HUES48 (cell line): ENCODE data around the gene SLAMF9.

Source experiments
- H3K27ac ChIP-seq: one replicate; pipeline ENCODE4 v1.7.0; 2013; ENCODE audit warnings: low read depth, low read length, inconsistent platforms
- H3K27me3 ChIP-seq: 2 replicates; pipeline ENCODE4 v1.6.1; 2013; ENCODE audit warnings: mild to moderate bottlenecking, low read length; ENCODE audit not compliant: control insufficient read depth, insufficient read depth
- H3K36me3 ChIP-seq: 2 replicates; pipeline ENCODE4 v1.6.1; 2013; ENCODE audit warnings: low read length; ENCODE audit not compliant: control insufficient read depth, insufficient read depth
- H3K4me1 ChIP-seq: 2 replicates; pipeline ENCODE4 v1.6.1; 2013; ENCODE audit warnings: mild to moderate bottlenecking, low read length; ENCODE audit not compliant: control insufficient read depth, insufficient read depth
- H3K4me3 ChIP-seq: 2 replicates; pipeline ENCODE4 v1.5.1; 2013; ENCODE audit warnings: mild to moderate bottlenecking, low read depth, low read length
- H3K9ac ChIP-seq: 2 replicates; pipeline ENCODE4 v1.6.1; 2013; ENCODE audit warnings: mild to moderate bottlenecking, low read depth, low read length, moderate library complexity
- H3K9me3 ChIP-seq: 2 replicates; pipeline ENCODE4 v1.6.1; 2013; ENCODE audit warnings: low read length; ENCODE audit not compliant: control insufficient read depth, insufficient read depth

Gene SLAMF9

GRCh38 chr1:159953536-159954515, at the start of gene SLAMF9:
Gene SLAMF9, minus strand, starts transcription at chr1:159954237. Its CDS starts 100 bp downstream, at chr1:159954137.
- no peak within 1 kb of the TSS for H3K4me3 ChIP-seq
- no peaks in the 10 kb centered on the region for H3K9me3 ChIP-seq
- no peaks in the 10 kb centered on the region for H3K27me3 ChIP-seq
- no peaks in the 10 kb centered on the region for H3K36me3 ChIP-seq
- no peak within 1 kb of the TSS for H3K9ac ChIP-seq
- H3K27ac ChIP-seq, result no peak within 1 kb of the TSS
- H3K4me1 ChIP-seq, result no peaks in the 10 kb centered on the region

GRCh38 chr1:160001440-160001839, 47.4 kb upstream of the SLAMF9 start:
- H3K9ac ChIP-seq, result no peak overlapping the region

DNA sequence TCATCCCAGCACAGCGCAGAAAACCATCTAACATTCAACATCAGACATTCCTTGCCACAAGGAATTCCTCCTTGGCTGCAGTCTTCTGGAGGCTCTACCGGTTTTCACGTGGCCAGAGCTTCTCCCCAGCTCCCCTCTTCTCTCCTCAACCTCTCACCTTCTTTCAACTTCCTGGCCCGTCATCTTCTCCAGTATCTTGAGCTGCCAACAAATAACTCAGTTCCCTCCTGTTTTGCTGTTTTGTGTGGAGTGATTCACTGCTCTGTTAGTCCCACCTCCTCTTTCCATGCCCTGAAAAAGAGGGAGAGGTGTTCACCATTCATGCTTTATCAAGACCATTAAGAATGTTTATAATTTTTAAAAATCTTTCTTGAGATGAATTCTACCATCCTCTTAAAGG, 45.2 kb upstream of the SLAMF9 start:
- Histone ChIP-seq H3K27me3 (no peaks in the 10 kb centered on the region), H3K9me3 (no peaks in the 10 kb centered on the region), H3K4me3 (no peak overlapping the region), H3K4me1 (no peaks in the 10 kb centered on the region), H3K36me3 (no peaks in the 10 kb centered on the region), H3K27ac (no peak overlapping the region), H3K9ac (no peak overlapping the region)

More at GRCh38 chr1:160001440-160001839, 47.4 kb upstream of the SLAMF9 start:
- Histone ChIP-seq H3K4me3 (no peak overlapping the region), H3K27ac (no peak overlapping the region), H3K4me1 (no peaks in the 10 kb centered on the region), H3K27me3 (no peaks in the 10 kb centered on the region), H3K9me3 (no peaks in the 10 kb centered on the region), H3K36me3 (no peaks in the 10 kb centered on the region)

DNA sequence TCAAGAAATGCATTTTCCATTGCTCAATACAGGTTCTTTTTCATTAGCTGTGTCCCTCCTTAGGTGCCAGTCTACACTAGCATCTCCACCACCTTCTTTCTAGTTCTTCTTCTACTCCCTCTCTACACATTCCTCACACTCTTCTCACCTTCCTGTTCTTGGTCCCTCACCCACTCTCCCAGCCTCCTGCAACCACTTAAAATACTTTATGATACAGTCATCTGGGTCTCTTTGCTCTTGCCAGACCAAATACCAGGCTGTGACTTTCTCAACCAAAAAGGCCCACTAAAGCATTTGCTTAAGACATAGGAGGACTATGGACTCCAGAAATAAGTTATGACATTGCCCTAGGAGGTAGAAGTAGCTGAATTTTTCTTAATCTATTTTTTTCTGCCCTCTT, 42.6 kb upstream of the SLAMF9 start:
- no peaks in the 10 kb centered on the region for H3K27me3 ChIP-seq
- H3K9ac ChIP-seq, result no peak overlapping the region
- H3K9me3 ChIP-seq, result no peaks in the 10 kb centered on the region
- no peak overlapping the region for H3K27ac ChIP-seq
- no peak overlapping the region for H3K4me3 ChIP-seq
- no peaks in the 10 kb centered on the region for H3K4me1 ChIP-seq
- H3K36me3 ChIP-seq, result no peaks in the 10 kb centered on the region

DNA sequence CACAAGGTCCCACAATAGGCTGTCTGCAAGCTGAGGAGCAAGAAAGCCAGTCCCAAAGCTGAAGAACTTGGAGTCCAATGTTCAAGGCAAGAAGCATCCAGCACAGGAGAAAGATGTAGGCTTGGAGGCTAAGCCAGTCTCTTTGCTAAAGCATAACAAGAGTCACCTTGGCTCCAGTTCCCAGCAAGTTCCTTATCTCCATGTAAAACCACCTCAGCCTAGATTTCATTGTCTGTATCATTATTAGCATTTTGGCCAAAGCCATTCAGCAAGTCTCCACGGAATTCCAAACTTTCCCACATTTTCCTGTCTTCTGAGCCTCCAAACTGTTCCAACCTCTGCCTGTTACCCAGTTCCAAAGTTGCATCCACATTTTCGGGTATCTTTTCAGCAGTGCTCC, 40.9 kb upstream of the SLAMF9 start:
- H3K4me3 ChIP-seq, result no peak overlapping the region
- H3K27ac ChIP-seq, result no peak overlapping the region
- no peak overlapping the region for H3K9ac ChIP-seq
- no peaks in the 10 kb centered on the region for H3K9me3 ChIP-seq
- H3K4me1 ChIP-seq, result 0 out of 2 replicates have a peak, but pooled peaks cover 3% of the 10 kb centered on the region
- no peaks in the 10 kb centered on the region for H3K36me3 ChIP-seq
- no peaks in the 10 kb centered on the region for H3K27me3 ChIP-seq

DNA sequence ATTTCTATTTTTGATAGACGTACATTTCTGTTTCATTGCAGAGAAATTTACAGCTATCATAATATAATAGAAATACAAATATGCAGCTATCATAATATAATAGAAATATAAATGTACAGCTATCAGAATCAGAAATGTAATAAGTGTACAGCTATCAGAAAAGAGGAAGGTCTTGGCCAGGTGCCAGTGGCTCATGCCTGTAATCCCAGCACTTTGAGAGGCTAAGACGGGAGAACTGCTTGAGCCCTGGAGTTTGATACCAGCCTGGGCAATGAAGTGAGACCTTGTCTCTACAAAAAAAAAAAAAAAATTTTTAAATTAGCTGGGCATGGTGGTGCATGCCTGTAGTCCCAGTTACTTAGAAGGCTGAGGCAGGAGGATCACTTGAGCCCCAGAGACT, 39.9 kb upstream of the SLAMF9 start:
- Histone ChIP-seq H3K9me3 (no peaks in the 10 kb centered on the region), H3K27me3 (no peaks in the 10 kb centered on the region), H3K27ac (no peak overlapping the region), H3K4me3 (no peak overlapping the region), H3K4me1 (0 out of 2 replicates have a peak, but pooled peaks cover 3% of the 10 kb centered on the region), H3K9ac (no peak overlapping the region), H3K36me3 (no peaks in the 10 kb centered on the region)

- H3K9ac ChIP-seq, result no peak overlapping the region
- no peaks in the 10 kb centered on the region for H3K36me3 ChIP-seq
- no peak overlapping the region for H3K4me3 ChIP-seq
- H3K9me3 ChIP-seq, result no peaks in the 10 kb centered on the region
- H3K27ac ChIP-seq, result no peak overlapping the region
- H3K4me1 ChIP-seq, result 0 out of 2 replicates have a peak, but pooled peaks cover 3% of the 10 kb centered on the region
- no peaks in the 10 kb centered on the region for H3K27me3 ChIP-seq
Observed at GRCh38 chr1:159992161-159992560, 38.1 kb upstream of the SLAMF9 start.

DNA sequence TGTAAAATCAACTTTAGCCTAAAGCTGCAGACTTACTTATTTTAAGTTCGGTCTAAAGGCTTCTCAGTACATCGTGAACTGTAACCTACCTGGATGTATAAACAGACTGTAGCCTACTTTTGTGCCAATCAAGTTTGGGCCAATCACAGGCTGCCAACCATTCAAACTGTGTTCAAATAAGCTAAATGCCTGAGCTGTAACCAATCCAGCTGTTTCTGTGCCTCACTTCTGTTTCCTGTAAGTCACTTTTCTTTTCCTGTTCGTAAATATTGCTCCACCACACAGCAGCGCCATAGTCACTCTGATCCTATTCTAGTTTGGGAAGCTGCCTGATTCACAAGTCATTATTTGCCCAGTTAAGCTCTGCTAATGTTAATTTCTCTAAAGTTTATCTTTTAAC, 37.5 kb upstream of the SLAMF9 start:
- Histone ChIP-seq H3K36me3 (no peaks in the 10 kb centered on the region), H3K4me1 (0 out of 2 replicates have a peak, but pooled peaks cover 3% of the 10 kb centered on the region), H3K27ac (no peak overlapping the region), H3K9ac (no peak overlapping the region), H3K4me3 (no peak overlapping the region), H3K9me3 (no peaks in the 10 kb centered on the region), H3K27me3 (no peaks in the 10 kb centered on the region)

DNA sequence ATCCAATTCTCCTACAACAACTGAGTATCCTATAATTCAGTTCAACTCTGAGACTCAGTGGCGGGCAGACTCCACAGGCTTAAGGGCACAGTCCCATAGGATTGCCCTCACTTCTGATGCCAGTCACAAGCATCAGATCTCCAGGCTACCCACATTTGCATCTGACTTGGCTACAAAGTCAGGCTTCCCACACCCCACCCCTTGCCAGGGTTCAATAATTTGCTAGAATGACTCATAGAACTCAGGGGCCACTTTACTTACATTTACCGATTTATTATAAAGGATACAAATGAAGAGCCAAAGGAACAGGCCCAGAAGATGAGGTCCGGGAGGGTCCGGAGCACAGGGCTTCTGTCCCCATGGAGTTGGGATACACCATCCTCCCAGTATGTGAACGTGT, 36.0 kb upstream of the SLAMF9 start:
- H3K9me3 ChIP-seq, result no peaks in the 10 kb centered on the region
- 0 out of 2 replicates have a peak, but pooled peaks cover 3% of the 10 kb centered on the region for H3K4me1 ChIP-seq
- H3K36me3 ChIP-seq, result no peaks in the 10 kb centered on the region
- H3K4me3 ChIP-seq, result no peak overlapping the region
- H3K9ac ChIP-seq, result no peak overlapping the region
- H3K27ac ChIP-seq, result no peak overlapping the region
- no peaks in the 10 kb centered on the region for H3K27me3 ChIP-seq

GRCh38 chr1:159989581-159989980, 35.5 kb upstream of the SLAMF9 start:
- no peaks in the 10 kb centered on the region for H3K36me3 ChIP-seq
- no peak overlapping the region for H3K4me3 ChIP-seq
- H3K4me1 ChIP-seq, result 0 out of 2 replicates have a peak, but pooled peaks cover 3% of the 10 kb centered on the region
- H3K27ac ChIP-seq, result no peak overlapping the region
- no peaks in the 10 kb centered on the region for H3K27me3 ChIP-seq
- H3K9me3 ChIP-seq, result no peaks in the 10 kb centered on the region
- no peak overlapping the region for H3K9ac ChIP-seq

- Histone ChIP-seq H3K4me1 (0 out of 2 replicates have a peak, but pooled peaks cover 3% of the 10 kb centered on the region), H3K27me3 (no peaks in the 10 kb centered on the region), H3K4me3 (no peak overlapping the region), H3K9ac (no peak overlapping the region), H3K27ac (no peak overlapping the region), H3K9me3 (no peaks in the 10 kb centered on the region), H3K36me3 (no peaks in the 10 kb centered on the region)
Observed at GRCh38 chr1:159988006-159988405, 34.0 kb upstream of the SLAMF9 start.
